OCI-LY1 (cell line): ENCODE results near the gene CFAP210.
"Not testable (repeated sequence)": the region's sequence is repeated elsewhere in the genome, so short reads cannot be mapped to it uniquely, and the experiment has no call there.

Experiments used
- H2AFZ ChIP-seq: fragments of 200-600 bp; sonication (generic), shearing (Covaris generic); 2 replicates; pipeline ENCODE4 v1.6.0; 2014; ENCODE audit warnings: antibody characterized with exemption, mild to moderate bottlenecking, low read length
- H3F3A ChIP-seq: fragments of 200-600 bp; sonication (generic), shearing (Covaris generic); 2 replicates; pipeline ENCODE4 v1.6.0; 2014; ENCODE audit warnings: mild to moderate bottlenecking, antibody characterized with exemption, low read length, moderate library complexity; ENCODE audit not compliant: insufficient read depth
- H3K27ac ChIP-seq: fragments of 200-600 bp; sonication (generic); 2 replicates; pipeline ENCODE4 v1.5.1; 2014; ENCODE audit warnings: low read length, mixed run types, mild to moderate bottlenecking, low read depth; ENCODE audit not compliant: poor library complexity, severe bottlenecking
- H3K27me3 ChIP-seq: fragments of 200-600 bp; sonication (generic); 2 replicates; pipeline ENCODE4 v1.6.0; 2014; ENCODE audit warnings: antibody characterized with exemption, mild to moderate bottlenecking, low read length, moderate library complexity; ENCODE audit not compliant: insufficient read depth
- H3K36me3 ChIP-seq: fragments of 200-600 bp; sonication (generic); 2 replicates; pipeline ENCODE4 v1.6.1; 2014; ENCODE audit warnings: mild to moderate bottlenecking, antibody characterized with exemption, low read length, moderate library complexity, mixed read lengths; ENCODE audit not compliant: insufficient read depth
- H3K4me1 ChIP-seq: fragments of 200-600 bp; sonication (generic); 2 replicates; pipeline ENCODE4 v1.5.1; 2014; ENCODE audit warnings: mild to moderate bottlenecking, low read length, moderate library complexity; ENCODE audit not compliant: insufficient read depth, severe bottlenecking
- H3K4me2 ChIP-seq: fragments of 200-600 bp; sonication (generic), shearing (Covaris generic); 2 replicates; pipeline ENCODE4 v1.6.1; 2014; ENCODE audit warnings: low read length
- H3K4me3 ChIP-seq: fragments of 200-600 bp; sonication (generic); 2 replicates; pipeline ENCODE4 v1.5.1; 2014; ENCODE audit warnings: low read length, low read depth, mild to moderate bottlenecking, mixed read lengths; ENCODE audit not compliant: poor library complexity, severe bottlenecking
- H3K79me2 ChIP-seq: fragments of 200-600 bp; shearing (Covaris generic); 2 replicates; pipeline ENCODE4 v1.6.1; 2016; ENCODE audit warnings: mixed run types, low read length, mixed read lengths; ENCODE audit not compliant: insufficient read depth
- H3K9ac ChIP-seq: fragments of 200-600 bp; sonication (generic), shearing (Covaris generic); 2 replicates; pipeline ENCODE4 v1.6.1; 2014; ENCODE audit warnings: mild to moderate bottlenecking, low read length, mixed read lengths
- H3K9me2 ChIP-seq: fragments of 200-600 bp; sonication (generic), shearing (Covaris generic); 2 replicates; pipeline ENCODE4 v1.6.1; 2014; ENCODE audit warnings: low read depth, mild to moderate bottlenecking, low read length, mixed read lengths
- H3K9me3 ChIP-seq: fragments of 200-600 bp; shearing (Covaris generic); 2 replicates; pipeline ENCODE4 v1.6.1; 2014; ENCODE audit warnings: low read length, mixed read lengths
- H4K20me1 ChIP-seq: fragments of 200-600 bp; sonication (generic), shearing (Covaris generic); 2 replicates; pipeline ENCODE4 v1.6.0; 2016; ENCODE audit warnings: mild to moderate bottlenecking, low read length; ENCODE audit not compliant: insufficient read depth
- EZH2 ChIP-seq: fragments of 200-600 bp; sonication (generic), shearing (Covaris generic); IDR thresholded peaks from 2 replicates; pipeline ENCODE4 v1.8.0; 2017; ENCODE audit warnings: borderline replicate concordance, mixed run types, mild to moderate bottlenecking, antibody characterized with exemption, low read length, moderate library complexity, mixed read lengths
- TF ChIP-seq, protein P1 (sequence below): fragments of 200-600 bp; sonication (generic), shearing (Covaris generic); IDR thresholded peaks from 2 replicates; pipeline ENCODE4 v1.5.1; 2017; ENCODE audit warnings: mild to moderate bottlenecking, antibody characterized with exemption, low read length, moderate library complexity, mixed read lengths

Gene CFAP210

DNA sequence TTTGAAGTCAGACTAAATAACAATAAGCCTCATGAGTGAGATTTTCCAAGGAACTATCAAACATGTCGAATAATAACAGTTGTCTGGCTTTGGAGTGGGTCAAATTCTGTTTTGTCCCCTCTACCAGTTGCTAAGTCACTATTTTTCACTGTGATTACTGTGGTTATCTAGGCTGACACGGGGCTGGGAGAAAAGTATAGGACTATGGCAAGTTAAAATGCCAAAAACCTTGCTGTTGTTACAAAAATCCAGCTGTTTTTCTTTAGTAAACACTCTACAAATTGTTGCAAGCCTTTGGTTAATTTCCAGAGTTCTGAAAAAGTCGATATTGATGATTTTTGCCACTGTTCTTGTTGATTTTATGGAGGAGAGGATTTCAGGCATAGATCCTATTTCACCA, 1.5 kb downstream of the CFAP210 start:
- TF ChIP-seq EZH2: no peak
- TF ChIP-seq, protein P1, sequence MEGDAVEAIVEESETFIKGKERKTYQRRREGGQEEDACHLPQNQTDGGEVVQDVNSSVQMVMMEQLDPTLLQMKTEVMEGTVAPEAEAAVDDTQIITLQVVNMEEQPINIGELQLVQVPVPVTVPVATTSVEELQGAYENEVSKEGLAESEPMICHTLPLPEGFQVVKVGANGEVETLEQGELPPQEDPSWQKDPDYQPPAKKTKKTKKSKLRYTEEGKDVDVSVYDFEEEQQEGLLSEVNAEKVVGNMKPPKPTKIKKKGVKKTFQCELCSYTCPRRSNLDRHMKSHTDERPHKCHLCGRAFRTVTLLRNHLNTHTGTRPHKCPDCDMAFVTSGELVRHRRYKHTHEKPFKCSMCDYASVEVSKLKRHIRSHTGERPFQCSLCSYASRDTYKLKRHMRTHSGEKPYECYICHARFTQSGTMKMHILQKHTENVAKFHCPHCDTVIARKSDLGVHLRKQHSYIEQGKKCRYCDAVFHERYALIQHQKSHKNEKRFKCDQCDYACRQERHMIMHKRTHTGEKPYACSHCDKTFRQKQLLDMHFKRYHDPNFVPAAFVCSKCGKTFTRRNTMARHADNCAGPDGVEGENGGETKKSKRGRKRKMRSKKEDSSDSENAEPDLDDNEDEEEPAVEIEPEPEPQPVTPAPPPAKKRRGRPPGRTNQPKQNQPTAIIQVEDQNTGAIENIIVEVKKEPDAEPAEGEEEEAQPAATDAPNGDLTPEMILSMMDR: no peak
- Histone ChIP-seq H3K27me3 (no peaks in the 10 kb centered on the region), H3K4me2 (no peak overlapping the region), H3K4me3 (no peak overlapping the region), H3K9ac (no peak overlapping the region), H3K9me3 (no peaks in the 10 kb centered on the region), H3K4me1 (peaks cover 18% of the 10 kb centered on the region), H3K9me2 (no peaks in the 10 kb centered on the region), H3F3A (no peaks in the 10 kb centered on the region), H3K27ac (no peak overlapping the region), H2AFZ (no peak overlapping the region), H3K36me3 (no peaks in the 10 kb centered on the region), H3K79me2 (no peaks in the 10 kb centered on the region), H4K20me1 (no peaks in the 10 kb centered on the region)

DNA sequence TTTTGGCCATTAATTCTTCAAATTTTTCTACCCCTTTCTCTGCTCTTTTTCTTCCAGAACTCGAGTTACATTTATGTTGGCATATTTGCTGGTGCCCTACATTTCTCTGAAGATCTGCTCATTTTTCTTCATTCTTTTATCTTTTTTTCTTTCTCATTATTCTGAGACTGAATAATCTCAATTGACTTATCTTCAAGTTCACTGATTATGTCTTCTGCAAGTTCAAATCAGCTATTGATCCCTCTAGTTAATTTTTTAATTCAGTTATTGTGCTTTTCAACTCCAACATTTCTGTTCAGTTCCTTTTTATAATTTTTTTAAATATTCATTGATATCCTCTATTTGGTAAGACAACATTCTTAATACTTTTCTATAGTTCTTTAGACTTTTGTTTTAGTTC, 3.2 kb downstream of the CFAP210 start:
- no peak overlapping the region for H2AFZ ChIP-seq
- no peaks in the 10 kb centered on the region for H4K20me1 ChIP-seq
- H3F3A ChIP-seq: no peaks in the 10 kb centered on the region
- no peaks in the 10 kb centered on the region for H3K9me3 ChIP-seq
- H3K79me2 ChIP-seq: no peaks in the 10 kb centered on the region
- no peaks in the 10 kb centered on the region for H3K36me3 ChIP-seq
- no peak overlapping the region for H3K4me2 ChIP-seq
- H3K27me3 ChIP-seq: no peaks in the 10 kb centered on the region
- H3K9me2 ChIP-seq: no peaks in the 10 kb centered on the region
- TF ChIP-seq, protein P1: no peak
- no peak for TF ChIP-seq EZH2
- H3K9ac ChIP-seq: no peak overlapping the region
- H3K4me3 ChIP-seq: no peak overlapping the region
- H3K27ac ChIP-seq: no peak overlapping the region
- H3K4me1 ChIP-seq: peaks cover 18% of the 10 kb centered on the region

DNA sequence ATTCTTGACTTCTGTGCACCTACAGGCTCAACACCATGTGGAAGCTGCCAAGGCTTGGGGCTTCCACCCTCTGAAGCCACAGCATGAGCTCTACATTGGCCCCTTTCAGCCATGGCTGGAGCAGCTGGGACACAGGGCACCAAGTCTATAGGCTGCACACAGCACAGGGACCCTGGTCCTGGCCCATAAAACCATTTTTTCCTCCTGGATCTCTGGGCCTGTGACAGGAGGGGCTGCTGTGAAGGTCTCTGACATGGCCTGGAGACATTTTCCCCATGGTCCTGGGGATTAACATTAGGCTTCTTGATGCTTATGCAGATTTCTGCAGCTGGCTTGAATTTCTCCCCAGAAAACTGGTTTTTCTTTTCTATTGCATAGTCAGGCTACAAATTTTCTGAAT, 6.3 kb downstream of the CFAP210 start:
- not testable (repeated sequence) for H4K20me1 ChIP-seq, H3K4me2 ChIP-seq

DNA sequence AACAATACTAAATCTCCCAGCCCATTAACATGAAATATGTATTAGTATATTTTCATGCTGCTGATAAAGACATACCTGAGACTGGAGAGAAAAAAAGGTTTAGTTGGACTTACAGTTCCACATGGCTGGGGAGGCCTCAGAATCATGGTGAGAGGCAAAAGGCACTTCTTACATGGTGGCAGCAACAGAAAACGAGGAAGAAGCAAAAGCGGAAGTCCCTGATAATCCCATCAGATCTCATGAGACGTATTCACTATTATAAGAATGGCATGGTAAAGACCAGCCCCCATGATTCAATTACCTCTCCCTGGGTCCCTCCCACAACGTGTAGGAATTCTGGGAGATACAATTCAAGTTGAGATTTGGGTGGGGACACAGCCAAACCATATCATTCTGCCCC, 7.4 kb downstream of the CFAP210 start:
- not testable (repeated sequence) for H3K4me3 ChIP-seq, H3K9ac ChIP-seq, H3F3A ChIP-seq, H4K20me1 ChIP-seq, H3K9me2 ChIP-seq, H3K36me3 ChIP-seq, H3K9me3 ChIP-seq, H3K27ac ChIP-seq, H3K79me2 ChIP-seq, H3K27me3 ChIP-seq, H3K4me1 ChIP-seq, H3K4me2 ChIP-seq, H2AFZ ChIP-seq

More for the DNA sequence above, 6.3 kb downstream of the CFAP210 start:
- not testable (repeated sequence) for H3K36me3 ChIP-seq, H3K79me2 ChIP-seq, H3K9ac ChIP-seq, H3F3A ChIP-seq, H3K27me3 ChIP-seq, H3K9me2 ChIP-seq, H3K27ac ChIP-seq, H3K9me3 ChIP-seq, H2AFZ ChIP-seq, H3K4me3 ChIP-seq, H3K4me1 ChIP-seq

DNA sequence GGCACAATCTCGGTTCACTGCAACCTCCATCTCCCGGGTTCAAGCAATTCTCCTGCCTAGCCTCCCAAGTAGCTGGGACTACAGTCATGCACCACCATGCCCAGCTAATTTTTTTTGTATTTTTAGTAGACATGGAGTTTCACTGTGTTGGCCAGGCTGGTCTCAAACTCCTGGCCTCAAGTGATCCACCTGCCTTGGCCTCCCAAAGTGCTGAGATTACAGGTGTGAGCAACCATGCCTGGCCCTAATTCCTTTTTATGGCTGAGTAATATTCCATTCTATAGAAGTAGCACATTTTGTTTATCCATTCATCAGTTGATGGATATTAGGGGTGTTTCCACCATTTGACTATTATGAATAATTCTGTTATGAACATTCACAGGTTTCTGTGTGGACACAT, 9.5 kb downstream of the CFAP210 start:
- not testable (repeated sequence) for H3K4me2 ChIP-seq

More for the DNA sequence above, 9.5 kb downstream of the CFAP210 start:
- H2AFZ ChIP-seq, H4K20me1 ChIP-seq, H3K27me3 ChIP-seq, H3K79me2 ChIP-seq, H3F3A ChIP-seq, H3K9ac ChIP-seq, H3K4me1 ChIP-seq, H3K27ac ChIP-seq, H3K9me2 ChIP-seq, H3K4me3 ChIP-seq, H3K36me3 ChIP-seq, H3K9me3 ChIP-seq: not testable (repeated sequence)
